ENCODE measurements around the gene RCBTB2.
"Not testable (repeated sequence)": the region's sequence is repeated elsewhere in the genome, so short reads cannot be mapped to it uniquely, and the experiment has no call there.

The RCBTB2 gene

DNA sequence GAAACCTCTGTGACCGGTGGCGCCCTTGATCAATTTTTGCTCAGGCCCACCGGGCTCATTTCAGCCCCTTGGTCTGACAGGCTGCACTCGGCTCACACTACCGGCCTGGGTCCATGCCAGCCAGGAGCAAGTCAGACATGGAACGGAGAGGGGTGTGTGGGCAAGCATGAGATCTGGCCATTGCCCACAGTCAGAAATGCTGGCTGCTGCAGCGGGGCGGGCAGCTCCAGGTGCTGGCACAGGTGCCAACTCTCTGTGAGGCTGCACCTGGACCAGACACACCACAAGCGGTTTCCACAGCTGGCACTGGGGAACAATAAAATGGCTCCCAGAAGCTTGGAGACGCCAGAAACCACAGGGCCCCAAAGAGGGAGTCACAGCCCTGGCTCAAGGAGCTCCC is 76.3 kb downstream of the RCBTB2 start:
- H3K9me3 ChIP-seq, result no peaks in the 10 kb centered on the region
- peaks cover 2% of the 10 kb centered on the region; the same call in 1 of the 2 replicates for H3K4me1 ChIP-seq
- H3K36me3 ChIP-seq (replicated peaks), result peaks cover 10% of the 10 kb centered on the region
- DNase-seq (ENCODE audit: low spot score in 2 of 2), result no peak
- in situ Hi-C loops (cut with MboI; ENCODE audit: low sequenced_read_pairs), result no loop called here
- no peak overlapping the region for H3K4me3 ChIP-seq
- no peaks in the 10 kb centered on the region for H3K27me3 ChIP-seq (ENCODE audit: low read depth)

DNA sequence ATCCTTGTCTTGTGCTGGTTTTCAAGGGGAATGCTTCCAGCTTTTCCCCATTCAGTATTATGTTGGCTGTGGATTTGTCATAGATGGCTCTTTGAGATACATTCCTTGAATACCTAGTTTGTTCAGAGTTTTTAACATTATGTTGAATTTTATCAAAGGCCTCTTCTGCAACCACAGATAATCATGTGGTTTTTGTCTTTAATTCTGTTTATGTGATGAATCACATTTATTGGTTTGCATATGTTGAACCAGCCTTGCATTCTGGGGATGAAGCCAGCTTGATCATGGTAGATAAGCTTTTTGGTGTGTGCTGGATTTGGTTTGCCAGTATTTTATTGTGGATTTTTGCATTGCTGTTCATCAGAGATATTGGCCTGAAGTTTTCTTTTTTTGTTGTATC is 81.7 kb downstream of the RCBTB2 start:
- H3K4me3 ChIP-seq; H3K36me3 ChIP-seq (replicated peaks); DNase-seq (ENCODE audit: low spot score in 2 of 2); in situ Hi-C loops (cut with MboI; ENCODE audit: low sequenced_read_pairs); H3K4me1 ChIP-seq; H3K9me3 ChIP-seq; H3K27me3 ChIP-seq (ENCODE audit: low read depth): not testable (repeated sequence)

DNA sequence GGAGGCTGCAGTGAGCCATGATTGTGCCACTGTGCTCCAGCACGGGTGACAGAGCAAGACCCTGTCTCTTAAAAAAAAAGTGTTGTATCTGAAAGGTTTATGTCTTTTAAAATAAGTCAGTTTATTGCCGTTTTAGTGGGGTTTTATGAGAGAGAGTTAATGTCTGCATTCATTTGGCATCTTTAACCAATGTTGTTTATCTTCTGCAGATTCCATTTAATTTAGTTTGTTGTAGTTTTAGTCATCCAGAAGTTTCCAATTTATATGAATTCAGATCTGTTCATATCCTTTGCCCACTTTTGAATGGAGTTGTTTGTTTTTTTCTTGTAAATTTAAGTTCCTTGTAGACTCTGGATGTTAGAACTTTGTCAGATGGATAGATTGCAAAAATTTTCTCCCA is 83.2 kb downstream of the RCBTB2 start:
- Histone ChIP-seq H3K9me3 (no peaks in the 10 kb centered on the region), H3K36me3 (replicated peaks) (no peaks in the 10 kb centered on the region), H3K27me3 (ENCODE audit: low read depth) (no peaks in the 10 kb centered on the region), H3K4me3 (no peak overlapping the region), H3K4me1 (peaks cover 2% of the 10 kb centered on the region; the same call in 1 of the 2 replicates)
- DNase-seq (ENCODE audit: low spot score in 2 of 2), result no peak
- in situ Hi-C loops (cut with MboI; ENCODE audit: low sequenced_read_pairs), result no loop called here

DNA sequence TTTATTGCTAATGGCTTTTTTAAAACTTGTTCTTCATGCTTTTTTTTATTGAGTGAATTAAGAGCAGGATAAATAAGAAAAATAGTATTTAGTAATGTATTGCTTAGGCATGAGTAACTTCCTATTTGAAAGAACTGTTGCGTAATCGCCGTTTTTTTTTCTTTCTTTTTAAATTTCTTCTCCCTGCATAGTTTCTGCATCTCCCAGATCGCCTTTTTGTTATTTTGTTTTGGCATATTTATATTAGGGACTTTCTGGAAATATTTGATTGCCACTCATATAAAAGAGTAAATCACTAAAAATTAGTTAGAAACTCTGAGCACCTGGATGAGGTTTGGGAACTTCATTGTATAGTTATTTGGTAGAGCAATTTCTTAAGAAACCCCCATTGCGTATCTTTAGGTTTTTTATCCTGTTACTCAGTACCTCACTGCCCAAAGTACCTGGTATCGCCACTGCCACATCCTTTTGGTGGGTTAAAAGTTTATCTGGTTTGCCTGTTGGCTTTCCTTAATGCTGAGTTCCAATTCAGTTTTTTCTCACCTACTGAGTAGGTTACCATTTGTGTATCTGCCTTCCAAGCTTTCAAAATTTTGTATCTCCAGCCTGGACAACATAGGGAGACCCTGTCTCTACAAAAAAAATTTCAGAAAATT is 83.8 kb downstream of the RCBTB2 start:
- no peak for DNase-seq (ENCODE audit: low spot score in 2 of 2)

DNA sequence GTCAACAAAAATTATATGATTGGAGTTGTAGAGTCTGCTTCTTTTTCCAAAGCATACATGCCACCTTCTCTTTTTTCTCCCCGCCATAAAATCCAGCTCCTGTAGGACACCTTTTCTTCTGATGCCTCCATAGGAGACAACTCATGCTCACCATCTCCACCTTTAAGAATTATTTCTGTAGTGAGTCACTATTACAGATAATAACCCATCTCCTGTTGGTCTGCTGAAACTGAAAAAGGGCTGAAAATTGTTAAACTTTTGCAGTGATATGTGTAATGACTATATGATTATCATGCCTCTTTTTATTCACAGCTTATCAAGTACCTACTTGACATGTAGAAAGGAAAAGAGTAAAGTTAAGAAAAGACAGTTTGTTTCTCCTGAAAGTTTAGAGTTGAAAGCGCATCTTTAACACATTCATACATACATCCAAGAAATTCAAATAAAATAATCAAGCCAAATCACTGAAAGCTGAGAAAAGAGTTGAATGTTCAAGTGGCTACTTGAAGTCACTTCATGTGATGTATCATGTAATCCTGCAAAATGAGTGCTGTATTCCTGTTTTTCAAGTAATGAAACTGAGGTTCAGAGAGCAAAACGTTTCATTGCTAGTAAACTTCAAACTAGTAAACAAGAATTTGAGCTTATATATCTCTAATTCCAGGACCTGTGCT is 84.5 kb downstream of the RCBTB2 start:
- H3K4me1 ChIP-seq, result peaks cover 2% of the 10 kb centered on the region; the same call in 1 of the 2 replicates
- in situ Hi-C loops (cut with MboI; ENCODE audit: low sequenced_read_pairs), result no loop called here
- no peak for DNase-seq (ENCODE audit: low spot score in 2 of 2)
- H3K27me3 ChIP-seq (ENCODE audit: low read depth), result no peaks in the 10 kb centered on the region
- no peaks in the 10 kb centered on the region for H3K9me3 ChIP-seq
- H3K36me3 ChIP-seq (replicated peaks), result no peaks in the 10 kb centered on the region
- H3K4me3 ChIP-seq, result no peak overlapping the region

More for the DNA sequence above, 83.8 kb downstream of the RCBTB2 start:
- H3K27me3 ChIP-seq (ENCODE audit: low read depth), result no peaks in the 10 kb centered on the region
- no peak overlapping the region for H3K4me3 ChIP-seq
- no peaks in the 10 kb centered on the region for H3K9me3 ChIP-seq
- in situ Hi-C loops (cut with MboI; ENCODE audit: low sequenced_read_pairs), result no loop called here
- peaks cover 2% of the 10 kb centered on the region; the same call in 1 of the 2 replicates for H3K4me1 ChIP-seq
- no peaks in the 10 kb centered on the region for H3K36me3 ChIP-seq (replicated peaks)

DNA sequence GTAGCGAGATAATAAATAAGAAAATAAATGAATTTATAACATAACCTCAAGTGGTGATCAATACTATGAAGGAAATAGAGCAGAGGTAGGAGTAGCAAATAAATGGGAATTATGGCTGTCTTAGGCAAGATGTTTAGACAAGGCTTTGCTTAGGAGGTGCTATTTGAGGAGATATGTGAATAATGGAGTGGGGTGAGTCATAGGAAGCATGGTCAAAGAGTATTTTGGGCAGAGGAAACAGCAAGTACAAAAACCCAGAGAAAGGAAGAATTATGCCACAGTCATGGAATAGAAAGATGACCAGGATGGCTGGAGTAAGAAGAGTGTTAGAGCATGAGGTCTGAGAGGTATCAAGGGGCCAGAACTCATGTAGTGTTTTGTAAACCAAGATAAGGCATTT is 86.4 kb downstream of the RCBTB2 start:
- Histone ChIP-seq H3K36me3 (replicated peaks) (no peaks in the 10 kb centered on the region), H3K9me3 (no peaks in the 10 kb centered on the region), H3K27me3 (ENCODE audit: low read depth) (no peaks in the 10 kb centered on the region), H3K4me3 (no peak overlapping the region), H3K4me1 (no peaks in the 10 kb centered on the region)
- DNase-seq (ENCODE audit: low spot score in 2 of 2), result no peak
- in situ Hi-C loops (cut with MboI; ENCODE audit: low sequenced_read_pairs), result no loop called here

DNA sequence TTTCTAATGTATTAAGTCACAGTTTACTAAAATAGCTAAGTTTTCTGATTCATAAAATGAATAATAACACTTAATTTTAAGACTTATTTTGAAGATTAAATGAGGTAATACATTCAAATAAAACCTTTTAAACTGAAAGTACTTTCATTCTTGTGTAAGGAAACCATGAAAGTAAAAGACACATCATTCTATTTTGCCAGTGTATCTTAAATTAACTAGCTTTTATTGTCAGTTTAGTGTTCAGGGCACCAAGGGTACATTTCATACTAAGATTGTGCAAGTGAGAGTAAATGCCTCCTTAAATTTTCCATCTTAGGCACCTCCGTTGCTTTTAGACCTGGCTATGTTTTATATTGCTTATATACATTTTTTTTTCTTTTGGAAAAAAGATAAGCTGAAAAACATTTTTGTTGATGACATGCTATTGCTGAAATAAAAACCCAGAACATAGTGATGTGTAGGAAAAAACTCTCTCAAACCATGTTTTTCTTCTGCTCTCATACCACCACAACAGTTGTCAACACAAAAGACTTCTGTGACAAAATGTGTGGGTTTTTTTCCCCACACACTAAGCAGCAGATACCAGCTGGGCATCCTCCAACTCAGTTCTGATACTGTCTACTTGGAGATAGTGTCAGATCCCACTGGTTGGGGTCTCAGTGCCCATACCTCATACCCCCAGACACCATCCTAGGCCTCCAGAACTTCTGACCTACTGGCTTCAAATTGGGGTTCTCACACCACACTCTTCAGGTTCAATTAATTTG is 89.3 kb downstream of the RCBTB2 start:
- Histone ChIP-seq H3K9me3 (no peaks in the 10 kb centered on the region), H3K4me3 (no peak overlapping the region), H3K27me3 (ENCODE audit: low read depth) (no peaks in the 10 kb centered on the region), H3K36me3 (replicated peaks) (no peaks in the 10 kb centered on the region), H3K4me1 (no peaks in the 10 kb centered on the region)
- DNase-seq (ENCODE audit: low spot score in 2 of 2), result no peak
- in situ Hi-C loops (cut with MboI; ENCODE audit: low sequenced_read_pairs), result no loop called here

Measured in HAP-1 (cell line).